Activated CD8-positive, alpha-beta memory T cell treated with anti-CD3 and anti-CD28 coated beads for 48 hours (primary cell): ENCODE results near the gene ADGRB2.

Experiments used
- DNase-seq, 3 experiments: peaks; one replicate each; pipeline ENCODE4 v3.0.0-alpha.2; 2020; ENCODE audit warnings: low read depth in 2 of 3, low spot score in 2 of 3

Gene ADGRB2

DNA sequence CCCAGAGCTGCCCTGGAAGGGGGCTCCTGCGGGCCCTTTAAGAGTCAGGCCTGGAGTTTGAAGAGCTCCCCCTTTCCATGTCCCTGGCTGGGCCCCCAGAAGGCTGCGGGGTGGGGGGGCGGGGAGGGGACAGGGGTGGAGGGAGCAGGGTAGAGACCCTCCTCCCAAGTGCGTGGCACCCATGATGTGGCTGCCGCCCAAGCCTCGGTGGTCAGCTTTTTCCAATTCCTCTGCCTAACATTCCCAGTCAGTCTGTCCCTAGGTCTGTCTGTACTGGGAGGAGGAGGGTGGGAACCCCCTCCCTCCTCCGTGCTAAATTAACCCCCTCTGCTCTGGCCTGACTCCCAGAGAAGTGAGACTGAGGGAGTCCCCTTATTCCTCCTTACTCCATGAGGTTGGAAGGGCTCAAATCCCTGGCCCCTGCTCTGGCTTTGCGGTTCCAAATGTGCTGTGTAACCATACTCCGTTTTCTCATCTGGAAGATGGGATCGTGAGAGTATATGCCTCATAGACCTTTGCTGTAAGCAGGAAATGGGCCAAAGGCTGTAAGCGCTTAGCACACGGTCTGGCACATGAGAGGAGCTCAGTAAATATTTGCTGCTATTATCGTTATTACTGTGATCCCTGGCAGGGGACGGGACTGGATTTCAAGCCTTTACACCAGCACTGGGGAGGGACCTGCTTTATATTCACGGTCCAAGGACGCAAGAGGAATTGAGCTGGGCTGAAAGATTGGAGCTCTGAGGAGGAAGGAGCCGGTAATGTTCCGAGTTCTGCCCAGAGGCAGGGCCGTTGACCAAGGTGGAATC lies 59.7 kb downstream of the ADGRB2 start:
- no peak for DNase-seq

GRCh38 chr1:31703431-31704270 lies 60.5 kb downstream of the ADGRB2 start, which contains the start of gene COL16A1:
Gene COL16A1, minus strand, starts transcription at chr1:31704017. Its CDS starts 1,824 bp downstream, at chr1:31702193.
- no peak for DNase-seq

GRCh38 chr1:31702836-31703404 lies 61.2 kb downstream of the ADGRB2 start:
- no peak for DNase-seq

- no peak for DNase-seq
Observed at GRCh38 chr1:31701091-31701736, 62.9 kb downstream of the ADGRB2 start.

- DNase-seq = no peak
Observed at GRCh38 chr1:31700468-31701090, 63.6 kb downstream of the ADGRB2 start.

GRCh38 chr1:31699341-31699891 lies 64.7 kb downstream of the ADGRB2 start:
- no peak for DNase-seq

DNA sequence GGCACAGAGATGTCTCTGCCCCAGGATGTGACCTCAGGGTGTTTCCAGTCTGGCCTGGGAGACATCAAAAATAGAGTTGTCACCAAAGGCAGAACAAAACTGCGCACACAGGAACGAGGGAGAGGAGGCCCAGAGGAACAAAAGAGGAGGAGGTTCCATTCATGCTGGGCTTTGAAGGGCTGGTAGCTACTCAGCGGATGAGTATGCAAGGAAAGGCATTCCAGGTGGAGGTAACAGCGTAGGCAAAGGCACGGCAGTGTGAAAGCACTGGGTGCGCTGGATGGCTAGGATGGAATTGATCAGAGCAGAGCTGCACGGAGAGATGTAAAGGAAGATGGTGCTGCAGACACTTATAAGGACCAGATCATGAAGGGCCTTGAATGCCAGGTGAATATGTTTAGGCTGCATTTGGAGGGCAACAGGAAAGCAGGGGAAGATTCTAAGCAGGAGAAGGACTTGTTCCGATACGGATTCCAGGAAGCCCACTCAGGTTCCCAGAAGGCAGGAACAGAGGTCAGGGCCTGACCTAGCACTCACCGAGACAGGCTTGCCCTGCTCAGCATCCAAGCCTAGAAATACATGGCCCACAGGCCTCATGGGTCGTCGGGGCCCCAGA lies 66.7 kb downstream of the ADGRB2 start:
- DNase-seq = no peak

- DNase-seq = no peak
Observed at GRCh38 chr1:31696242-31696641, 67.9 kb downstream of the ADGRB2 start.

DNA sequence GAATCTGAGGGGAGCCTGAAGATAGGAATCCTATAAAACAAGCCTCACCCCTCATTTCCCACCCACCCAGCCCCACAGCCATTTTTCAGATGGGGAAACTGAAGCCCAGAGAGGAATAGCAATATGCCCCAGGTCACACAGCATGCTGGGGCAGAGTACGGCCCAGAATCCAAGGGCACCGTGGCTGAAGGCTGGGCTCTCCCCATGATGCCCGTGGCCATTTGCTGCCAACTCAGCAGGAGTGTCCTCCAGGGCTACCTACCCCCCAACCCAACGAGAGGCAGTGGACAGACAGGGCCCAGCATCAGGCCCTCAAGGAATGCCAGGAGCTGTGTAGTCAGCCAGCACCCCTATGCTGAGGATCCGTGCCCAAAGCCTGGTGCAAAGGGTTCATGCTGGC lies 68.8 kb downstream of the ADGRB2 start:
- no peak for DNase-seq

GRCh38 chr1:31694964-31695313 lies 69.2 kb downstream of the ADGRB2 start:
- DNase-seq = no peak

DNA sequence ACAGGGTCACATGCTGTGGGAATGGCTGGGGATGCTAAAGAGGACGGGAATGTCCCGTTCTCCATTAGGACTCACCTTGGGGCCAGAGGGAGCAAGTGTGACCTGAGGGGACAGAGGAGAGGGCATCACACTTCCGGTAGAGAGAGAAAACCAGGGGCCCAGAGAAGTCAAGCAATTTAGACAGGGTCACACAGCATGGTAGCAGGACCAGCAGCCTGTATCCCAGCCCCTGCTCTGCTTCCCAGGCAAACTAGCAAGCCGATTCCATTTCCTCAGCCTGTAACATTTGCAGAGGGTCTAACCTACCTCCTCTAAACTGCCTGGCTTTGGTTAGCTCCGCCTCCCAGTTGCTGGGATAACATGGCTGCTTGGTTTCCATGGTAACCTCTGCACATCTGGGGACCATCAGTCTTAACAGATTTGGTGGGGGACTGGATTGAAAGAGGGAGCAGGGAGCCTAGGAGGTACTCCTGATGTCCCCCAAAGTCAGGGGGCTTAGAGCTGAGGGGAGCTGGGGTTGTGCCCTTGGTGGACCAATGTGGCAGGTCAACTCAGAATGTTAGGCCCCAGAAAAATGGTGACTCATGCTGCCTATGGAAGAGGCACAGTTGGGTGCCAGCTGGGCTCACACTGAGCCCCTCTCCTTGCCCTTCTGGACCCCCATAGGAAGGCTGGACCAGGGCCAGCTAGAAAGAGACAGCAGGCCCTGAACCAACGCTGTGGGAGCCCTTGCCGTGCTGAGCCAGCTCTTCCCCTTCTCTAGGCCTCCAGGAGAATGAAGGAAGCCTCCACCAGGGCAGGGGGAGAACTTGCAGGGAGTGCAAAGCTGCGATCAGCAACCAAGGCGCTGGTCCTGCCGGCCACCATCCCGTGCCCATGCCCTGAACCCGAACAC lies 69.8 kb downstream of the ADGRB2 start:
- DNase-seq = no peak

- no peak for DNase-seq
Observed at GRCh38 chr1:31693231-31693630, 70.9 kb downstream of the ADGRB2 start.

GRCh38 chr1:31691951-31692350 lies 72.2 kb downstream of the ADGRB2 start:
- DNase-seq = no peak

GRCh38 chr1:31691446-31691845 lies 72.7 kb downstream of the ADGRB2 start:
- no peak for DNase-seq

GRCh38 chr1:31690921-31691320 lies 73.2 kb downstream of the ADGRB2 start:
- no peak for DNase-seq

DNA sequence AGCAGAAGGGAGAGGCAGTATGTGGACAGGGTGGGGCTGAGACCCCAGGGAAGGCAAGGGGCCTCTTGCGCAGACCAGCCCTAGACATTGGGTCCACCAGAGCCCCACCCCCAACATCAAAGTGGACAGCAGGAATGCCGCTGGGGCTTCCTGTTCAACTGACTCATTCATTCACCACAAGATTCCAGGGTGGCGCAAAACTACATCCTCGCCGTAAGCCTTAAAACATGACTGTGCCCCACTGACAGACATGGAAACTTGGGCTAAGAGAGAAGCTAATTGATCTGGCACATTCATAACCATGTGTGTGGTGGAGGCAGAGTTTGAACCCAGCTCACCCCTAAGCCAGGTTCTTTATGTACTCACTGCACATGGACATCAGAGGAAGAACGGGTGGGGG lies 74.3 kb downstream of the ADGRB2 start:
- DNase-seq = no peak

- no peak for DNase-seq
Observed at GRCh38 chr1:31689379-31689778, 74.8 kb downstream of the ADGRB2 start.

DNA sequence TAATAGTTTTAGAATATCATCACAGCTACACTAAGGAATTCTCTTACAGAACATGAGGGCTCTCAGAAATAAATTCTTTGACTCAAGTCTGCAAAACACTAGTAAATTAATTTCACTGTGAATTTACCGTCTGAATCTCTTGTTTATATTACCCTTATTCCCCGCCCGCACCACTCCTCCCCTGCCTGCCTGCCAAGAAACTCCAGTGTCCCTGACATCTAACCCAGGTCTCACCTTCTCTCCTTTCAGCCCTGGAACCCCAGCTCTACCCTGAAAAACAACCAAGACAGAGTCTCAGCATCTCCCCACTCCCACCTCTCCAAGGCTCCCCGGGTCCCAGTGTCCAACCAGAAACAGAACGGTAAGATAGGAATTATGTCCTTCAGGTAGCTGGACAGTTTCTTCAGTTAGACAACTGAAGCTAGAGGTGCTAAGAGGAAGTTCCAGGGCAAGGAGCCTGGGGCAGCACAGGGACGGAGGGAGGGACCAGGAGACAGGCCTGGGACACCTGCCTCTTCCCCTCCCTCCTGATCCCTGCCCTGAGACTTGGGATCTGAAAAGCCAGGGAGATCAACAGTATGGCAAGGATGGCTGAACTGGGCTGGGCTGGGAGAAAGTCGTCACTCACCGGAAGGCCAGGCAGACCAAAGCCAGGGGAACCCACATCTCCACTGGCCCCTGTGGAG lies 75.8 kb downstream of the ADGRB2 start:
- DNase-seq = no peak

DNA sequence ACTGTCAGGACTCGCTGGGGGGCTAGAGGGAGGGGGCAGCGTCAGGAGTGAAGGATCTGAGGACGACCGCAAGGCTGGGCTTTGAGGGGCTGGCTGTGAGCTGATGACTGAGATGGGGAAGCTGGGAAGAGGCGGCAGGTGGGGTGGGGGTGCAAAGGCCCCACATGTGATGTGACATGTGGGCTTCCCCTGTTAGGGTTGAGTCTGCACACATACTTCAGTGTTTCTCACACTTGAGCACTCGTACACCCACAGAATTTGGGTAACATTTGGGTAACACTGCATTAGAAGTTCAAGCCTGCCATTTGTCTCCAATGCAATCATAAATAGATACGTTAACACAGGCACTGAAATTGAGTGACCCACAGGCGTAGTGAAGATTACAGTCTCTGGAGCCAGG lies 76.5 kb downstream of the ADGRB2 start:
- no peak for DNase-seq
